Prostate gland (tissue), 2 donors: ENCODE data around the gene MAPK8IP2. TPM values are rescaled to one million over a fixed set of nuclear protein-coding genes. Genes with fewer than 3 reads are reported as not detected.
A peak's percentile ranks its signal among the peaks of the same experiment; 100 is the strongest.

ENCODE experiments used
- DNase-seq: peaks from one replicate; pipeline ENCODE4 v3.0.0-alpha.2; 2019; ENCODE audit warnings: low spot score
- H3K27ac ChIP-seq, 2 donors: fragments of 200-600 bp; sonication (generic); 2 replicates each; pipeline ENCODE4 v1.5.1; 2017 to 2019
- H3K27me3 ChIP-seq: fragments of 200-600 bp; sonication (generic); replicated peaks from 2 replicates; pipeline ENCODE4 v1.5.1; 2019; ENCODE audit not compliant: insufficient read depth
- H3K36me3 ChIP-seq, 2 donors: fragments of 200-600 bp; sonication (generic); 1 replicate in 1 of 2; 2 replicates in 1 of 2; pipeline versions ENCODE4 v1.5.1 to v1.8.1; 2017 to 2019
- H3K4me1 ChIP-seq: fragments of 200-600 bp; sonication (generic); replicated peaks from 2 replicates; pipeline ENCODE4 v1.5.1; 2019
- H3K4me3 ChIP-seq, 2 donors: fragments of 200-600 bp; sonication (generic); 2 replicates each; pipeline ENCODE4 v1.5.1; 2017 to 2019
- H3K9me3 ChIP-seq: fragments of 200-600 bp; sonication (generic); 2 replicates; pipeline ENCODE4 v1.5.1; 2017
- POLR2A ChIP-seq: fragments of 450-650 bp; IDR thresholded peaks from one replicate; pipeline ENCODE4 v1.6.1; 2016; ENCODE audit warnings: antibody characterized with exemption, mild to moderate bottlenecking
- POLR2AphosphoS5 ChIP-seq: sonication (generic); formaldehyde crosslinking; IDR thresholded peaks from one replicate; pipeline ENCODE4 v1.6.1; 2017; ENCODE audit warnings: antibody characterized with exemption
- WGBS: methylation state at CpG from one replicate; pipeline ENCODE4 v1.1.5; 2018; 5-methylcytosine and 5-hydroxymethylcytosine counted together
- intact Hi-C: fragments of 100-400 bp; cut with DNase I; formaldehyde crosslinking; loops from one replicate; pipeline ENCODE4 v1.14.2; 2022
- total RNA-seq, 2 donors: library from RNA; depleted of rRNA; stranded (reverse); fragments of >200 nt; gene quantifications; one replicate each; pipeline ENCODE4 v1.1.0, GENCODE V29; 2016
- TF ChIP-seq, protein P1 (sequence below), 4 experiments: fragments of 200-600 bp in 2 of 4; fragments of 450-650 bp in 2 of 4; sonication (generic) in 2 of 4; IDR thresholded peaks; 1 replicate in 3 of 4; 2 replicates in 1 of 4; pipeline ENCODE4 v1.5.1; 2016 to 2019; ENCODE audit warnings: antibody characterized with exemption in 4 of 4, mild to moderate bottlenecking in 2 of 4, moderate library complexity in 2 of 4

MAPK8IP2 gene
- total RNA-seq, 2 donors from 2014 or later, result 5.1 to 23.6 TPM

DNA sequence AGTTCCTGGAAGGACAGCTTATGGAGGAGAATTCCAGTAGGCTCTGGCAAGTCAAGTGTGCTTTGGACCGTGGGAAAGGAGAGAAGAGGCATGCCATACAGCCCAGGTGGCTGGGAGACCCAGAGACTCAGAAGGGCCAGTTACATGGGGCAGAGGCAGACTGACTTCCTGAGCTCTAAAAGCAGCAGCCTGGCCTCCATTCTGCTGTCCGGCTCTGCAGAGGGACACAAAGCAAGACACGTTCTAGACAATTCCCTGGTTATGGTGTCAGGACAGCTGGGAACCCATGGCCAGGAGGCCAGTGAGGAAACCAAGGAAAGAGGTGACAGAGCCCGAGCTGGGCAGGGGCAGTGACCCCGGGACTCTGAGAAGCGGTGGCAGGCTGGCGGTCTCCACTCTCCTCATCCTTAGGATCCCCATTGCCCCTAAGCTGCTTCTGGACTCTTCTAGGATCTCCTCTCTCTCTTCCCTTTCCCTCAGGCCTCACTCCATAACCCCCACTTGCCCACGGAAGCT is 25.1 kb upstream of the MAPK8IP2 start:
- no peaks in the 10 kb centered on the region for H3K9me3 ChIP-seq
- H3K4me3 ChIP-seq, result no peak overlapping the region
- no peak for DNase-seq
- TF ChIP-seq POLR2A (no peak), POLR2AphosphoS5 (no peak)
- TF ChIP-seq, protein P1, sequence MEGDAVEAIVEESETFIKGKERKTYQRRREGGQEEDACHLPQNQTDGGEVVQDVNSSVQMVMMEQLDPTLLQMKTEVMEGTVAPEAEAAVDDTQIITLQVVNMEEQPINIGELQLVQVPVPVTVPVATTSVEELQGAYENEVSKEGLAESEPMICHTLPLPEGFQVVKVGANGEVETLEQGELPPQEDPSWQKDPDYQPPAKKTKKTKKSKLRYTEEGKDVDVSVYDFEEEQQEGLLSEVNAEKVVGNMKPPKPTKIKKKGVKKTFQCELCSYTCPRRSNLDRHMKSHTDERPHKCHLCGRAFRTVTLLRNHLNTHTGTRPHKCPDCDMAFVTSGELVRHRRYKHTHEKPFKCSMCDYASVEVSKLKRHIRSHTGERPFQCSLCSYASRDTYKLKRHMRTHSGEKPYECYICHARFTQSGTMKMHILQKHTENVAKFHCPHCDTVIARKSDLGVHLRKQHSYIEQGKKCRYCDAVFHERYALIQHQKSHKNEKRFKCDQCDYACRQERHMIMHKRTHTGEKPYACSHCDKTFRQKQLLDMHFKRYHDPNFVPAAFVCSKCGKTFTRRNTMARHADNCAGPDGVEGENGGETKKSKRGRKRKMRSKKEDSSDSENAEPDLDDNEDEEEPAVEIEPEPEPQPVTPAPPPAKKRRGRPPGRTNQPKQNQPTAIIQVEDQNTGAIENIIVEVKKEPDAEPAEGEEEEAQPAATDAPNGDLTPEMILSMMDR (IDR thresholded peaks at IDR 0.05), result no peak
- intact Hi-C loops, result no loop called here
- no peak overlapping the region for H3K27ac ChIP-seq
- no peaks in the 10 kb centered on the region for H3K36me3 ChIP-seq
- WGBS, result 90% methylated on average over 8 of the region's 8 CpGs
- H3K27me3 ChIP-seq, result no peaks in the 10 kb centered on the region
- H3K4me1 ChIP-seq, result no peaks in the 10 kb centered on the region

DNA sequence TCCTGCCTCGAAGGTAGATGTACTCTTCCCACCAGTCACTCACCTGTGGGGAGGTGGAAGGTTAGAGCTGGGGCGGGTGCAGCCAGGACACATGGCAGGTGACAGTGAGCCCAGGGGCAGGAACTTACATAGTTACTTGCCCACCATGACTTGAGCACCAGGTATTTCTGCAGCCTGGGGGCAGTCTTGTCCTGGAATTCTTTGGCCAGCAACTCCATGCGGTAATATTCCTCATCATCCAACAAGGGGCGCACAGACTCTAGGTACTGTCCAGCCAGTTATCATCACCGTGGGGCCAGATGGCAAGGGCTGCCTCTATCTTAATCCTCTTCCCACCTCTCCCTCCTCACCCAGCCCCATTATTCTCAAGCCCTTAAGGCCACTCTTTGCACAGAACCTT is 24.5 kb upstream of the MAPK8IP2 start:
- WGBS, result 53% methylated on average over 5 of the region's 5 CpGs
- intact Hi-C loops, result no loop called here
- TF ChIP-seq, protein P1 (IDR thresholded peaks at IDR 0.05), result peak in 1 of 4 experiments; percentile 17
- TF ChIP-seq POLR2A (no peak), POLR2AphosphoS5 (no peak)
- H3K27me3 ChIP-seq, result no peaks in the 10 kb centered on the region
- no peak overlapping the region for H3K4me3 ChIP-seq
- no peaks in the 10 kb centered on the region for H3K9me3 ChIP-seq
- H3K36me3 ChIP-seq, result no peaks in the 10 kb centered on the region
- DNase-seq, result no peak
- H3K4me1 ChIP-seq, result no peaks in the 10 kb centered on the region
- no peak overlapping the region for H3K27ac ChIP-seq

DNA sequence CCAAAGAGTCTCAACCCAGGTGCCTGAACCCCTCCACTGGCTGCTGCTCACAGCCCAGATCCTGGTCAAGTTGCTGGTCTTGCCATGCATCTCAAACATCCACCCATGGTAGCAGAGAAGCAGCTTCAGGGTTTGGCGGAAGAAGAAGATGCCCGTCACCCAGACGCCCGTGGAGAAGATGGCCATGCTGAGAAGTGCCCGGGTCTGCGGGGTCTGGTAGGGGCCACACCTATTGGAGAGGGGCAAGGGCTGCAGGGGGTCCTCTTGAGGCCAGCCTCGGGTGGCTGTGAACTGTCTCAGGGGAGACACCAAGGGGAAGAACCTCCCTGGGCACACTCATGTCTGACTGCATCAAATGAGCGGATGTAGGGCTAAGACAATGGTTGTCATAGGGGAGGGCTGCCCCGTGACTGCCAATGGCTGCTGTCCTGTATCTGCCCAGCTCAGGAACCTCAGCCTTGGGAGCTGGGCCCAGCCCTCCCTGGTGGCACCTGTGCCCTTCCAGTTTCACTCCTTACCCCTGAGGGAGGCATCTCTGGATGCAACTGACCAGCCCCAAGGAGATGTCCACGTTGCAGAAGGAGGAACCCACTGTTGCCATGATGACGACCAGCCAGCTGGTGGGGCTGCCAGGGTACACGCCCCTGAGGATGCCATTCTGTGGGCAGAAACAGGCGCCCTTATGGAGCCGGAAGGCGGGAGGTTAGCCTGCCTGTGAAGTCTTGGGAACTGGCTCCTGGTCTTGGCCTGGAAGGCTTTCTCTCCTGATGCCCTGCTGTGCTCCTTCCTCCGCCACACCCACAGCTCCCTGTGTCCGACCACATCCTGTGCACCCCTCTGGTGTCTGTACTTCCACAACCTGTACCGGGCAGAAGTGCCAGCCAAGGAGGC is 23.5 kb upstream of the MAPK8IP2 start:
- 82% methylated on average over 18 of the region's 18 CpGs for WGBS
- Histone ChIP-seq H3K9me3 (no peaks in the 10 kb centered on the region), H3K4me3 (no peak overlapping the region), H3K27ac (no peak overlapping the region), H3K4me1 (peaks cover 8% of the 10 kb centered on the region), H3K36me3 (no peaks in the 10 kb centered on the region), H3K27me3 (no peaks in the 10 kb centered on the region)
- no peak for DNase-seq
- no peak for TF ChIP-seq POLR2AphosphoS5
- TF ChIP-seq POLR2A, result no peak
- TF ChIP-seq, protein P1 (IDR thresholded peaks at IDR 0.05), result no peak
- intact Hi-C loops, result no loop called here

DNA sequence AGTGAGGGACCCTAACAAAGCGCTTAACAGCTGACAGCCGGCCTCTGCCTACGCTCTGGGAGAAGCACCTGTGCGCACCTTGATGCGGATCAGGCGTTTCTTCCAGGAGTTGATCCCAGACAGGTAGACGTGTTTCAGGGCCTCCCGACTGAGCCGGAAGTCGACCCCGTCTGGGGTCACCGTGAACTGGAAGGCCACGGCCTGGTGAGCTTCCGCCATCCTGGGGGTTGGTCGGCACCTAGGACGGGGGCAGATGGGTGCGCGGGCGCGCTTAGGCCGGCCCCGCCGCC is 23.0 kb upstream of the MAPK8IP2 start:
- H3K9me3 ChIP-seq, result no peaks in the 10 kb centered on the region
- H3K36me3 ChIP-seq, result no peaks in the 10 kb centered on the region
- H3K4me1 ChIP-seq, result peaks cover 8% of the 10 kb centered on the region
- TF ChIP-seq POLR2AphosphoS5 (no peak), POLR2A (no peak)
- TF ChIP-seq, protein P1 (IDR thresholded peaks at IDR 0.05), result no peak
- H3K27ac ChIP-seq, result no peak overlapping the region
- no peak for DNase-seq
- WGBS, result 82% methylated on average over 4 of the region's 23 CpGs
- H3K27me3 ChIP-seq, result no peaks in the 10 kb centered on the region
- no peak overlapping the region for H3K4me3 ChIP-seq
- intact Hi-C loops, result no loop called here
